Measurements from ENCODE around the gene LAYN. TPM values are rescaled to one million over a fixed set of nuclear protein-coding genes. Genes with fewer than 3 reads are reported as not detected.
A peak's percentile ranks its signal among the peaks of the same experiment; 100 is the strongest.

LAYN gene
- total RNA-seq, 1 experiment from 2014 or later, result not detected

DNA sequence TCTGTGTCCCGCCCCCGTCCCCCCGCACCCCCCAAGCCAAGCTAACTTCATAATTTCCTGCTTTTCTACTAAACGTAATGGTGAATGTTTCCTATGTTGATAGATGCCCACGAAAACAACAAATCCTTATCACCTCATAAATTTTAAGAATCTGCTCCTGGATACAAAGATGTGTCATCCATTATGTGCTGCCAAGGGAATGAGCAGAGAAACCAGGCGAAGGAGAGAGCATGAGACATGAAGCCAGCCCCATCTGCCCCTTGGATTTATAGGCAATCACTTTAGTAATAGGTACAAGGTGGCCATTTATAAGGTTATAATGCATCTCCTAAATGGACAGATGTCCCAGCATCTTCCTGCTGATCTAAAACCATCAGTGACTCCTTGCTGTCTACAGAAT, 30.3 kb downstream of the LAYN start:
- Histone ChIP-seq H2AFZ (ENCODE audit: low read length) (no peak overlapping the region), H3K9me2 (replicated peaks; ENCODE audit: insufficient read depth, low read length) (no peaks in the 10 kb centered on the region), H3K79me2 (ENCODE audit: low read length) (no peaks in the 10 kb centered on the region), H3K36me3 (ENCODE audit: insufficient read depth, low read length) (no peaks in the 10 kb centered on the region), H4K20me1 (ENCODE audit: insufficient read depth, low read depth, low read length) (no peaks in the 10 kb centered on the region), H3K9me3 (ENCODE audit: low read length) (no peaks in the 10 kb centered on the region), H3K27me3 (ENCODE audit: low read length) (no peaks in the 10 kb centered on the region), H3K27ac (ENCODE audit: low read length) (no peak overlapping the region), H3K9ac (ENCODE audit: low read length) (no peak overlapping the region), H3K4me3 (ENCODE audit: low read length) (no peak overlapping the region), H3K4me1 (ENCODE audit: low read length) (peaks cover 18% of the 10 kb centered on the region), H3K4me2 (ENCODE audit: low read depth, low read length, poor library complexity, severe bottlenecking) (no peak overlapping the region)
- DNase-seq, result no peak

DNA sequence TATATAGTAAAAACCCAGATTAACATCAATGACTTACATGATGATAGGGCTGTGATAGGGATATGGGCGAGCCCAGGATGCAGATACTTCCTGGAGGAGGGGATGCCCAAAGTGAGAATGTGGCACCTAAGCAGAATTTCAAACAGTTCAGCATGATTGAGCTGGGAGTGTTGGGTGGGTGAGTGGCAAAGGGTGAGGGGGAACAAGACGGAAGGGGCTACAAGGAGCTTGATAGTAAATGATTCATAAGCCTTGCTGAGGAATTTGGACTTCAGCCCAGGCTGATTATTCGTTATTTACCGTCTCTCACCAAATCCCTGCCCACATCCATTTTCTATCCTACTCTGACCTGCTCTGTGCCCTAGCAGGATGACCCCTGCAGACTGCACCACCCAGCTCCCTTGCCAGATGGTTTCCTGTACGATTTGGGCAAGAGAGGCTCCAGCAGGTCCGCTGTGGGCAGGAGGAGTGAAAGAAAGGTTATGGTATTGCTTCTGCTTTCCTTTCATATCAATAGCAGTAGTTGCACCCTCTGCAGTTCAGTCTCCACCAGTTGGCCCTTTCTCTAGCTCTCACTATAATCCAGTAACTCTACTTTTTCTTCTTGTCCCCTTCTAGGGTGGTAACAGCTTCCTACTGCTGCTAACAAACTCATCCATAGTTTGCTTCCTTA, 31.4 kb downstream of the LAYN start:
- Histone ChIP-seq H3K4me3 (ENCODE audit: low read length) (no peak overlapping the region), H3K79me2 (ENCODE audit: low read length) (no peaks in the 10 kb centered on the region), H3K36me3 (ENCODE audit: insufficient read depth, low read length) (no peaks in the 10 kb centered on the region), H3K9me2 (replicated peaks; ENCODE audit: insufficient read depth, low read length) (no peaks in the 10 kb centered on the region), H4K20me1 (ENCODE audit: insufficient read depth, low read depth, low read length) (no peaks in the 10 kb centered on the region), H3K9me3 (ENCODE audit: low read length) (no peaks in the 10 kb centered on the region), H3K4me1 (ENCODE audit: low read length) (peaks cover 18% of the 10 kb centered on the region), H3K27me3 (ENCODE audit: low read length) (no peaks in the 10 kb centered on the region), H3K27ac (ENCODE audit: low read length) (no peak overlapping the region), H3K9ac (ENCODE audit: low read length) (no peak overlapping the region), H3K4me2 (ENCODE audit: low read depth, low read length, poor library complexity, severe bottlenecking) (no peak overlapping the region), H2AFZ (ENCODE audit: low read length) (no peak overlapping the region; the same call in 1 of the 2 replicates)
- DNase-seq, result no peak

DNA sequence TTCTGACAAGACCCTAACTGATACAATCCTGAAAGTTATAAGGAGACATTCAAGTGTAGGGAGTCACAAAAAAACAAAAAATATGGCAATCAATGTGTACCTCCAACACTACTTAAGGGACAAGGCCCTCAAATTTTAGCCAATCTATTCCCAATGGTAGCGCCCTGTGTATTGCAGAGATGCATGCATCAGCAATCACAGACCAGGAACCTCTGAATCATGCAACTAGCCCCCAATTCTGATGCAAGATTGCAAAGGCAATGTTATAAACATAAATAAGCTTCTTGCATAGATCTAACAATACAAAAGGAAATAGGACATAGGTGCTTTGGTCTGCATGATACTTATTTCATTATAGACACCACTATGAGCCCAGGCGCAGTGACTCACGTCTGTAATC, 32.1 kb downstream of the LAYN start:
- Histone ChIP-seq H3K36me3 (ENCODE audit: insufficient read depth, low read length) (no peaks in the 10 kb centered on the region), H3K79me2 (ENCODE audit: low read length) (no peaks in the 10 kb centered on the region), H3K9me3 (ENCODE audit: low read length) (no peaks in the 10 kb centered on the region), H3K9me2 (replicated peaks; ENCODE audit: insufficient read depth, low read length) (no peaks in the 10 kb centered on the region), H3K4me3 (ENCODE audit: low read length) (no peak overlapping the region), H3K27ac (ENCODE audit: low read length) (no peak overlapping the region), H3K4me2 (ENCODE audit: low read depth, low read length, poor library complexity, severe bottlenecking) (no peak overlapping the region), H3K4me1 (ENCODE audit: low read length) (peaks cover 18% of the 10 kb centered on the region), H2AFZ (ENCODE audit: low read length) (no peak overlapping the region), H4K20me1 (ENCODE audit: insufficient read depth, low read depth, low read length) (no peaks in the 10 kb centered on the region), H3K9ac (ENCODE audit: low read length) (no peak overlapping the region), H3K27me3 (ENCODE audit: low read length) (no peaks in the 10 kb centered on the region)
- DNase-seq, result no peak

DNA sequence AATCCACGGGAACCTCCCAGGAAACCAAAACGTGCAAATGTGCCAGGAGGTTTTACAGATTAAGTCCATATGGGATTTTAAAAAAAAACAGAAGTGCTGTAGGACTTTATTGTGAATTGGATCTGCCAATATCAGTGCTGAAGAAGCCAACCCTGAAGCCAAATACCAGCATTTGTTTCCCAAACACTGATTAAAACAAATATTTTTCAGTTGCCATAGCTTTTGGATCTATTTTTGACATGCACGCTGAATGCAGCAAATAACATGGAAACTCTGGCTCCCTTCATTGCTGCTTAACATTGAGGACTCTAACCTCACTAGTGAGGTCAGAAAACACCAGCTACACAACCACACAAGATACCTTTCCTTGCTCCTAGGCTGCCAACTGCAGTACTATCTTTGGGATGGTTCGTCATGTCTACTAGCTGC, 33.3 kb downstream of the LAYN start:
- no peaks in the 10 kb centered on the region for H3K9me3 ChIP-seq (ENCODE audit: low read length)
- no peaks in the 10 kb centered on the region for H3K27me3 ChIP-seq (ENCODE audit: low read length)
- H2AFZ ChIP-seq (ENCODE audit: low read length), result peak overlapping the region; percentile 13
- H4K20me1 ChIP-seq (ENCODE audit: insufficient read depth, low read depth, low read length), result no peaks in the 10 kb centered on the region
- peak overlapping the region; percentile 25 for H3K9ac ChIP-seq (ENCODE audit: low read length)
- peak overlapping the region; percentile 29 for H3K4me3 ChIP-seq (ENCODE audit: low read length)
- DNase-seq, result peak; percentile 70
- peak overlapping the region; percentile 64 for H3K4me2 ChIP-seq (ENCODE audit: low read depth, low read length, poor library complexity, severe bottlenecking)
- H3K9me2 ChIP-seq (replicated peaks; ENCODE audit: insufficient read depth, low read length), result no peaks in the 10 kb centered on the region
- no peaks in the 10 kb centered on the region for H3K79me2 ChIP-seq (ENCODE audit: low read length)
- no peak overlapping the region for H3K27ac ChIP-seq (ENCODE audit: low read length)
- H3K4me1 ChIP-seq (ENCODE audit: low read length), result peaks cover 18% of the 10 kb centered on the region
- no peaks in the 10 kb centered on the region for H3K36me3 ChIP-seq (ENCODE audit: insufficient read depth, low read length)

DNA sequence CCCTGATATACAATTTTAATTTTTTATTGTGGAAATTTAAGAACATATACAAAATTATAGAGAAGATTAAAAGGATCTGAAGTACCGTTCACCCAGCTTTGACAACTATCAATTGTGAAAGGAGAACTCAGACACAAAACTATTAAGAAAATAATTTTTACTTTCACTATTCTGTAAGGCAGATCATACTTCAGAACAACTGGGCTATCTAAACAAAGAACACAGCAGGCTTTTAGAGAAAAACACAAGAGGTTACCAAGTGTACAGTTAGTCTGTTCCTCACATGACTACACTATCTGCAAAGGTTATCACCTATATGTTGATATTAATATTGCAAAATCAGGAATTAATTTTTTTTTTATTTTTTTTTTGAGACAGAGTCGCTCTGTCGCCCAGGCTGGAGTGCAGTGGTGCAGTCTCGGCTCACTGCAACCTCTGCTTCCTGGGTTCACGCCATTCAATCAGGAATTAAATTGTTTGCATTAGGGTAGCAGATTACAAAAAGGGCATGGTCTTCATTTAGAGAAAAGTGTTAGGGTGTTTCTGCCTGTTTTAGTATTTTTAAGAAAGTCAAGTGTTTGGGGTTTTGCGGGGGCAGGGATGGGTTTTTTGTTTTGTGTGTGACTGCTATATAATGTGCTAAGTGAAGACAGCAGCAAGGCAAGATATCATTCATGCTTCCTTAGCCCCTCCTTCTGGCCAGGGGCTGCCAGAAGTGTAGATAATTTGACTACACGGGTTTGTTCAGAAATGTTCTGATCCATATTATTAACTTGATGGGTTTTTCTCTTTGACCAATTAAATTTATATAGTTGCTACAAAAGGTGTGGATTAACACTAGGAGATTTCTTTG, 34.1 kb downstream of the LAYN start:
- DNase-seq, result peak; percentile 89
- H3K4me3 ChIP-seq (ENCODE audit: low read length), result peak overlapping the region; percentile 29

DNA sequence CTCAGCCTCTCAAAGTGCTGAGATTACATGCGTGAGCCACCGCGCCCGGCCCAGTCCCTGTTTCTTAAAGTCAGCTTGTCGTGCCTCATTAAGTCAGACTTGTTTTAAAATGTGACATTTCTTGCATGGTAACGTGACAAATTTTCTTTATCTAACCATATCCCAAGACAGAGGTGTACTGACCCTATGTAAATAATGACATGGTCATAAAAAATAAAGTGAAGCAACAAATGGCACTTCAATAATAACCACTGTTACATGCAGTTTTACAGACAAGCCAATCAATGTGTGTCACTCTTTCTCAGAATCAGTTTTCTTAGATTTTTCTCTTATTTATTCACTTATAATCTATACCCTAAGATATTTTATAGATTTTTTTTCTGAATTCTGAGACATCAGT, 35.2 kb downstream of the LAYN start:
- Histone ChIP-seq H4K20me1 (ENCODE audit: insufficient read depth, low read depth, low read length) (no peaks in the 10 kb centered on the region), H3K27me3 (ENCODE audit: low read length) (no peaks in the 10 kb centered on the region)

More for the DNA sequence above, 34.1 kb downstream of the LAYN start:
- Histone ChIP-seq H3K4me1 (ENCODE audit: low read length) (peaks cover 18% of the 10 kb centered on the region), H3K36me3 (ENCODE audit: insufficient read depth, low read length) (no peaks in the 10 kb centered on the region), H3K4me2 (ENCODE audit: low read depth, low read length, poor library complexity, severe bottlenecking) (peak overlapping the region; percentile 64), H3K9me2 (replicated peaks; ENCODE audit: insufficient read depth, low read length) (no peaks in the 10 kb centered on the region), H2AFZ (ENCODE audit: low read length) (peak overlapping the region; percentile 13), H3K9me3 (ENCODE audit: low read length) (no peaks in the 10 kb centered on the region), H3K27ac (ENCODE audit: low read length) (no peak overlapping the region), H3K27me3 (ENCODE audit: low read length) (no peaks in the 10 kb centered on the region), H4K20me1 (ENCODE audit: insufficient read depth, low read depth, low read length) (no peaks in the 10 kb centered on the region), H3K9ac (ENCODE audit: low read length) (peak overlapping the region; percentile 25), H3K79me2 (ENCODE audit: low read length) (no peaks in the 10 kb centered on the region)

DNA sequence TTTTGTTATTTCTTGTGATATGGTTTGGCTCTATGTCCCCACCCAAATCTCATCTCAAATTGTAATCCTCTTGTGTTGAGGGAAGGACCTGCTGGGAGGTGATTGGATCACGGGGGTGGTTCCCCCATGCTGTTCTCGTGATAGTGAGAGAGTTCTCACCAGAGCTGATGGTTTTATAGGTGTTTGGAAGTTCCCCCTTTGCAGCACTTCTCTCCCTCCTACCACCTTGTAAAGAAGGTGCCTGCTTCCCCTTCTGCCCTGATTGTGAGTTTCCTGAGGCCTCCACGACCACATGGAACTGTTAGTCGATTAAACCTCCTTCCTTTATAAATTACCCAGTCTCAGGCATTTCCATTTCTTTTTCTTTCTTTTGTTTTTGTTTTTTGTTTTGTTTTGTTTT, 37.3 kb downstream of the LAYN start:
- no peaks in the 10 kb centered on the region for H3K79me2 ChIP-seq (ENCODE audit: low read length)
- H3K4me3 ChIP-seq (ENCODE audit: low read length), result no peak overlapping the region
- H2AFZ ChIP-seq (ENCODE audit: low read length), result no peak overlapping the region
- H3K4me1 ChIP-seq (ENCODE audit: low read length), result peaks cover 23% of the 10 kb centered on the region
- H3K27ac ChIP-seq (ENCODE audit: low read length), result no peak overlapping the region
- H4K20me1 ChIP-seq (ENCODE audit: insufficient read depth, low read depth, low read length), result no peaks in the 10 kb centered on the region
- H3K9ac ChIP-seq (ENCODE audit: low read length), result no peak overlapping the region
- no peaks in the 10 kb centered on the region for H3K36me3 ChIP-seq (ENCODE audit: insufficient read depth, low read length)
- H3K9me2 ChIP-seq (replicated peaks; ENCODE audit: insufficient read depth, low read length), result no peaks in the 10 kb centered on the region
- no peak overlapping the region for H3K4me2 ChIP-seq (ENCODE audit: low read depth, low read length, poor library complexity, severe bottlenecking)
- no peaks in the 10 kb centered on the region for H3K27me3 ChIP-seq (ENCODE audit: low read length)
- no peak for DNase-seq
- no peaks in the 10 kb centered on the region for H3K9me3 ChIP-seq (ENCODE audit: low read length)

More for the DNA sequence above, 35.2 kb downstream of the LAYN start:
- Histone ChIP-seq H3K27ac (ENCODE audit: low read length) (no peak overlapping the region), H3K4me3 (ENCODE audit: low read length) (no peak overlapping the region), H3K4me1 (ENCODE audit: low read length) (peaks cover 21% of the 10 kb centered on the region), H3K36me3 (ENCODE audit: insufficient read depth, low read length) (no peaks in the 10 kb centered on the region), H2AFZ (ENCODE audit: low read length) (no peak overlapping the region), H3K9ac (ENCODE audit: low read length) (no peak overlapping the region), H3K79me2 (ENCODE audit: low read length) (no peaks in the 10 kb centered on the region), H3K4me2 (ENCODE audit: low read depth, low read length, poor library complexity, severe bottlenecking) (no peak overlapping the region), H3K9me3 (ENCODE audit: low read length) (no peaks in the 10 kb centered on the region), H3K9me2 (replicated peaks; ENCODE audit: insufficient read depth, low read length) (no peaks in the 10 kb centered on the region)
- DNase-seq, result no peak

DNA sequence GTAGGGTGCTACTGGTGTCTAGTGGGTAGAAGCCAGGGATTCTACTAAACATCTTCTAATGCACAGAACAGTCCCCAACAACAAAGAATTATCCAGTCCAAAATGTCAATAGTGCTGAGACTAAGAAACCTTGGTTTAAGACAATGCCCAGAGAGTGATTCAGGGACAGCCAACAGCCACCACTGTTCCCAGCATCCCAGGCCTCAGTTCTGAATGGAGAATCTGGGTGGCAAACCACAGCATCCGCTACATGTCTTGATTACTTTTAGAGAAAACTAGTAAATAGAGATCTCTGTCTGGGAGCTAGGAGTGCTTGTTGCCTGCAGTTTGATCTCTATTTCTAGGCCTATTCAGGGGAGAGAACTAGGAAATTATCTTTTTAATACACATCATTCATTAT, 40.8 kb downstream of the LAYN start:
- no peak overlapping the region for H3K27ac ChIP-seq (ENCODE audit: low read length)
- no peaks in the 10 kb centered on the region for H3K36me3 ChIP-seq (ENCODE audit: insufficient read depth, low read length)
- H3K4me1 ChIP-seq (ENCODE audit: low read length), result peaks cover 5% of the 10 kb centered on the region; the same call in 1 of the 2 replicates
- H4K20me1 ChIP-seq (ENCODE audit: insufficient read depth, low read depth, low read length), result no peaks in the 10 kb centered on the region
- DNase-seq, result no peak
- H2AFZ ChIP-seq (ENCODE audit: low read length), result no peak overlapping the region
- H3K4me3 ChIP-seq (ENCODE audit: low read length), result no peak overlapping the region
- H3K9me3 ChIP-seq (ENCODE audit: low read length), result no peaks in the 10 kb centered on the region
- no peaks in the 10 kb centered on the region for H3K27me3 ChIP-seq (ENCODE audit: low read length)
- no peaks in the 10 kb centered on the region for H3K9me2 ChIP-seq (replicated peaks; ENCODE audit: insufficient read depth, low read length)
- H3K9ac ChIP-seq (ENCODE audit: low read length), result no peak overlapping the region
- no peak overlapping the region for H3K4me2 ChIP-seq (ENCODE audit: low read depth, low read length, poor library complexity, severe bottlenecking)
- H3K79me2 ChIP-seq (ENCODE audit: low read length), result no peaks in the 10 kb centered on the region

Measured in Karpas-422 (cell line).